Umbilical cord (tissue), 2 donors: ENCODE results near the gene ADCY1. TPM values are rescaled to one million over a fixed set of nuclear protein-coding genes. Genes with fewer than 3 reads are reported as not detected.

ENCODE experiments used
- DNase-seq: peaks from one replicate; pipeline ENCODE4 v3.0.0-alpha.2; 2015; ENCODE audit warnings: low spot score
- total RNA-seq: library from RNA; depleted of rRNA; stranded (reverse); fragments of >200 nt; gene quantifications from one replicate; pipeline ENCODE4 v1.2.3, GENCODE V29; 2014; ENCODE audit warnings: low replicate concordance; ENCODE audit not compliant: insufficient read depth

The ADCY1 gene
- total RNA-seq, 1 donor from 2014 or later = 4.6 TPM

DNA sequence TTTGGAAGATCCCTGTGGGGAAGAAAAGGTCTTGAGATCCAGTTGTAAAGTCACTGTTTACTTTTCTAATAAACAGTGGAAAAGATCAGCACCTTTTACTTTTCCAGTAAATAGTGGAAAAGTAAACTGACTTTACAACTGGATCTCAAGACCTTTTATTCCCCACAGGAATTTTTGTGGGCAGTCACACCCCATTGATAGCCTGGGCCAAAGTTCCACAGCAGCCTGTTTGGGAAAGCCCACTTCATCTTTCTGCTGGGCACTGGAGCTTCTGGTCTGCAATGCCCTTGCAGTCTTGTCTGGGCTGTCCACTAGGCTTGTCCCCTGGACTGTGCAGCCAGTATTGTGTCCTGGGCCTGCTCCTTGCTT is 50.2 kb downstream of the ADCY1 start:
- no peak for DNase-seq

DNA sequence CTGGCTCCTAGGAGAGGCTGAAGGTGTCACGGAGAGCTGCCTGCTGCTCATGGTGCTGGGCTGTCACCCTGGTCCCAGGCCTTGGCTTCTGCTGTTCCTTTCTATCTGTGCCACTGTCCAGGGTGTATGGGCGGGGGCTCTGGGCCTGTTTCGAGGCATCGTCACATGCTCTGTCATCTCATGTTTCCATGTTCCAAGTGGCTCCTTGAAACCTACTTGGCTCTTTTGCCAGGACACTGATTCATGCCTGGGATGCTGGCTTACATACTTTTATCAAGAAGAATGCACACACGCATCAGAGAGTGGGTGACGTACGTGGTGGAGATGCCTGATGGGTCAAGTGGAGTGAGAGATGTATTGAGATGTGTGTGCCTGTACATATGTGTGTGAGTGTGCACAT is 50.9 kb downstream of the ADCY1 start:
- DNase-seq = no peak

DNA sequence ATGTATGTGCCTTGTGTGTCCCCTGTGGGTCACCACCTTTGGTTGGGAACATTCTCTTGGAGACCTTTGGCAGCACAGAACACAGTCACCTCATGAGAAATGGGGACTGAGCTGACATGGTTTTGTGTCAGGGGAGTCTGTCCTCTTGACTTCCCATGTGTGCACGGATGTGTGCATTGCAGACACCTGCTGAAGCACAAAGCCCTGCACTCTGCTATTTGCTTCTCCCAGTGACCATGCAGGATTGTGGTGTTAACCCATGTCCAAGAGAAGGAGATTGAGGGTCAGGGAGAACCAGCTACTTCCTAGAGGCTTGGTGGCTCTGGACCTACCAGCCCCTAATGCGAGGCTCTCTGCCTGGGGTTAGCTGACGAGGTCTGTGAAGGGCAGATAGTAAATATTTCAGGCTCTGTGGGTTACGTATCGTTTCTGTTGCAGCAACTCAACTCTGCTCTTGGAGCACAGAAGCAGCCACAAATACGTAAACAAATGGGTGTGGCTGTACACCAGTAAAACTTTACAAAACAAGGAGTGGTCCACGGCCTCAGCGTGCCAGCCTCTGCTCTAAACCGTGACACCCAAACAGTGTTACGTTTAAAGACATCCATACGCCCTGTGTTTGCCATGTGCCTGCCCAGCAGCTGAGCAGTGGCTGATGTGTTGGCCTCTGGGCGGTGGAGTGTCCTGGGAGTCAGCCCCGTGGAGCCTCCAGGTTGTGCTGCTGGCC is 51.7 kb downstream of the ADCY1 start:
- no peak for DNase-seq

DNA sequence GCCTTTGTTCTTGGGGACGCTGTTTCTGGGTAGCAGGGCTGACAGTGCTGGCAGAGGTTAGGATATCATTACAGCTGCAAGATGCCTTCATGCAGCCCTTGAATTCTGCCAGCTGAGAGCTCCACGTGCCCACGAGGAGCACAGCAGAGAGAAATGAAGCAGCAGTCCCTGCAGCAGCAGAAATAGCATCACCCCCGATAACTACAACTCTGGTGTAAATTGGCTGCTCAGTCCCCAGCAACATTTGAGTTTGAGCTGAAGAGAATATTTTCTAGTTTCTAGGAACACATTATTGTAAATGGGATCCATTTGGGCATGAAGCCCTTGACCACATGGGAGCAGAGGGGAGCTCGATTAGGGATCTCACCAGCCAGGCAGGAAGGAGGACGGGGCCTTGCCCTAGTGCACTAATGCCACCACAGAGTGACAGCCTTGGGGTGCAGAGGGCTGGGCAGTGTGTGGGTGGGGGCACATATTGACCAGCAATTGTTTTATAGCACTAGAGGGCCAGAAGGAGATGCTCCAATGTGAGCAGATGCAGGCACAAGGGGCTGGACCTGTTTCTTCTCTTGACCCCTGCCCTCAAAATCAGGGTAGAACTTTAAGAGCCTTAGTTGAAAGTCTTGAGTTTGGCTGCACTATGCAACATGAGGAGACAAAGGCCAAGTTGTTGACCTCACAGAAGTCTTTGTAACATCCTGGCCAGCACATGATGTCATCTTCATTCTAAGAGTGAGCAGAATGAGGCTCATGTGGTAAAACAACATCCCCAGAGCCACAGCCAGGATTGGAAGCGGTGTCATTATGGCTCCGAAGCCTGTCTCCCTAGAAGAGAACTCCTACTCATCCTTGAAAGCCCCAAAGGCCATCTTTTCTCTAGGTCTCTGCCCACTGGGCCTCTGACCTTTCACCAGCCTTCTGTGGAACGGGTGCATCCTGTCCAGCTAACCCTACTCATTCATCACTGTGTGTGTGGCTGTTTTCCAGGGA is 52.6 kb downstream of the ADCY1 start:
- DNase-seq = no peak

DNA sequence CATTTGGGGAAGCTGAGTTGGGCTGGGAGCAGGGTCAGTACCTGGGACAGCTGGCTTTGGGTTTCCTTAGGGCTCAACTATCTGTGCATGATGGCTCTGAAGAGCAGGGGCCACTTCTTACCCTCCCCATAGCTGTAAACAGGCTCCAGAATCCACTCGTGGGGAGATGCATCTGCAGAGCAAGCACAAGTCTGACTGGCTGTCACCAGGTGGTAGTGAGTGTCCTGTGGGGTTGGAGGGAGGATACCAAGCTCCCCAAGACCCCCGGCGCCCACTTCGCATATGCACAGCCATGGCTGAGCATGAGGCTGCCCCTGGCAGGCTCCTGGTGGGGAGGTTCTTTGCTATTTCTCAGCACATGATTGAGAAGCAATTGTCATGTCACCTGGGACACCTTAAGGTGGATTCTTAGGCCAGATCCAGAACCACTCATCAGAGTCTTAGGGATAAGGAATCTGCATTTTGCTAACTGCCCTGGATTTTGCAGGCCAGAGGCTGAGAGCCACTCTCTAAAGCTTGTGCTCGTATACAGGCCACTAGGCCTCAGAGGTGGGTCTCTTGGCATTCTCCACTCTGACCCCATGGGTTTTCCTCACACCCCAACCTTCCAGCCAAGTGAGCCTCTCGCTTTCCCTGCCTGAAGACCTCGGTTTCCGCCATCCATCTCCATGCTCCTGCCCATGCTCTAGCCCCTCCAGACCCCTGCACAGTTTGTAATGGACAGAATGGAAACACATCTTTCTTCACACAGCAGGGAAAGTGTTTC is 53.7 kb downstream of the ADCY1 start:
- DNase-seq = no peak

DNA sequence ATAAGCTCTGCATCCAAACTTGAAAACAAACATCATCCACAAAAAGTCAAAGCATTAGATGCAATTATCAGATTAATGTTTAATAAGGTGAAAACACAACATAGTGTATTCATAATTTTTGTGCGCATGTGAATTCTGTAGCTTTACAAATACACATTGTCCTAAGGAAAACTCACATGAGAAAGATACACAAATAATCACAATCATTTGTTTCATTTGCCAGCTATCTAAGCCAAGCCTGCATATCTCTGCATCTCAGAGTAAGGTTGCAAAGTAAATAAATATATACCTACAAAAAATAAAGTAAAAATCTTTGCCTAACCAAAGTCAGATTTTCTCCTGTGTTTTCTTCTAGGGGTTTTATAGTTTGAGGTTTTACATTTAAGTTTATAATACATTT is 57.4 kb downstream of the ADCY1 start:
- no peak for DNase-seq

DNA sequence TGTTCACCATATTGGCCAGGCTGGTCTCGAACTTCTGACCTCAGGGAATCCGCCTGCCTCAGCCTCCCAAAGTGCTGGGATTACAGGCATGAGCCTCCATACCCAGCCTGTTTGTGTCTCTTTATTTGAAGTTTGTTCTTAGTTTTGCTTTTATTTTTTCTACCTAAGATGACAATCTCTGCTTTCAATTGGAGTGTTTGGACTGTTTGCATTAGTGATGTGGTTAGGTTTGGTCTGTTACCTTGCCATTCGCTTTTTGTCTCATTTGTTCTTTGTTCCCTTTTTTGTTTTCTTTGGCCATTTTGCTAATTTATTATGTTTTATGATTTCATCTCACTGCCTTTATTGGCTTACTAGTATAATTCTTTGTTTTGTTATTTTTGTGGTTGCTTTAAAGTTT is 62.6 kb downstream of the ADCY1 start:
- DNase-seq = no peak

DNA sequence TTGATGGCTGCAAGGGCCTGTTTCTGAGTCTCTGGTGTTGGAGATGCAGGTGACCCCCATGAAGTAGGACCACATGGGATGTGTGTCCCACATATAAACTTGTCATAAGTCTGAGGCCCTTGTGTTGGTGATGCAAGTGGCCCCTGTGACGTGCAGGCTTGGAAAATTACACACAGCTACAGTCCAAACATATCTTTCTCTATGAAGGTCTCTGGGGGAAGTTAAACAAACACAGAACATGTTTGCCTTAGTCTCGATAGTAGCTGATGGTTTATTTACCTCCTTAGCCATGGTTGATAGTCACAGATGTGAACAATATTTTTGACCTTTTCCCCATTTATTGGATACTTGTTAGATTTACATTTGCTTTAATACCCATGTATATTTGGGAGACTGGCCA is 64.7 kb downstream of the ADCY1 start:
- DNase-seq = no peak

DNA sequence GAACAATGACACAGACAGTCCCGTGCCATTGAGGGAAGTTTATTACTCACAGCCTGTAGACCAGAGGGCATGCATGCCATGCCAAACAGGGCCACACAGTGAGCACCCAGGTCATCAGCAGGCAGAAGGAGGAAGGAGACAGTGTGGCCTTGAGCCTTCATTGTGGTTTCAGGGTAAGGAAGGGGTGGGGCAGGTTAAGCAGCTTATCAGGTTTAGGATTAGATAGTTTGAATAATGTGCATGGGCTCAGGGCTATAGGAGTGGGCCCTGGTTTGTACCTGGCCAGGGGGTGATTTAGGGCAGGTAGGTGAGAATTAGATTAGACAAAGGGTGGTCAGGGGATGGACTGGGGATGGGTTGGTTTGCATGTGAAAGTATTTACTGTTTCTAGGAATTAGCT is 67.9 kb downstream of the ADCY1 start:
- DNase-seq = no peak

DNA sequence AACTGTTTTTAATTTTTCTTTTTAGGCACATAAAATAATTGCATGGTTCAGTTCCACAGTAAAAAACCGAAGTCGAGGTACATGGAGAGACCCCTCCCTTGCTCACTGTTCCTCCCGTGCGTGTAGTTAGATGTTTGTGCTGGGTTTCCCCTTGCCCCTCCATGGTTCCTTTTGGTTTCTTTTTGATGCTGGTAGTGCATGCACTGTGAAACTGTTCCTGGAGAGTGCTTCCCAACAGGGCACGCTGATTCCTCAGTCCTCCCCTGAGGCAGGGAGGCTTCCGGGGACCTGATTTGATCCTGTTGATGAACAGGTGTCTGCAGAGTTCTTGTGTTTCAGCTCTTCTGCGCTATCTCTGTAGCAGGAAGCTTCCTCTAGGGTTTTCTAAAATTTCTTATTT is 69.5 kb downstream of the ADCY1 start:
- DNase-seq = no peak

DNA sequence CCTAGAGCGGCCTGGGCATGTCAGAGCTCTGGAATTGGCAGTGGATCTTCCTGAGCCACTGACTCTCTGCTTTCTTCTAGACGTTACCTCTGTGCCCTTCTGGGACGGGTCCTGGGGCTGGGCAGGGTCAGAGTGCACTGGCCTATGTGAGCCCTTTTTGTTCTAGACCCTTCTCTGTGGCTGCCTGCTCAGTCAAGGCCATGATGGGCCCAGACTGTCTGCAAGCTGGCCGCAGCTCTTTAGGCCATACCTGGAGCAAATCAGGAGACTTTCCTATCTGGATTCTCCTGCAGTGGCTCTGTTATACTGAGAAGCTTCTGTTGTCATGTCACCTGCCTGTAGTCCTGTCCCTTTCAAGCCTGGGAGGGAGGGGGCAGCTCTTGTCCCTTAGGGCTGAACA is 70.1 kb downstream of the ADCY1 start:
- DNase-seq = no peak

DNA sequence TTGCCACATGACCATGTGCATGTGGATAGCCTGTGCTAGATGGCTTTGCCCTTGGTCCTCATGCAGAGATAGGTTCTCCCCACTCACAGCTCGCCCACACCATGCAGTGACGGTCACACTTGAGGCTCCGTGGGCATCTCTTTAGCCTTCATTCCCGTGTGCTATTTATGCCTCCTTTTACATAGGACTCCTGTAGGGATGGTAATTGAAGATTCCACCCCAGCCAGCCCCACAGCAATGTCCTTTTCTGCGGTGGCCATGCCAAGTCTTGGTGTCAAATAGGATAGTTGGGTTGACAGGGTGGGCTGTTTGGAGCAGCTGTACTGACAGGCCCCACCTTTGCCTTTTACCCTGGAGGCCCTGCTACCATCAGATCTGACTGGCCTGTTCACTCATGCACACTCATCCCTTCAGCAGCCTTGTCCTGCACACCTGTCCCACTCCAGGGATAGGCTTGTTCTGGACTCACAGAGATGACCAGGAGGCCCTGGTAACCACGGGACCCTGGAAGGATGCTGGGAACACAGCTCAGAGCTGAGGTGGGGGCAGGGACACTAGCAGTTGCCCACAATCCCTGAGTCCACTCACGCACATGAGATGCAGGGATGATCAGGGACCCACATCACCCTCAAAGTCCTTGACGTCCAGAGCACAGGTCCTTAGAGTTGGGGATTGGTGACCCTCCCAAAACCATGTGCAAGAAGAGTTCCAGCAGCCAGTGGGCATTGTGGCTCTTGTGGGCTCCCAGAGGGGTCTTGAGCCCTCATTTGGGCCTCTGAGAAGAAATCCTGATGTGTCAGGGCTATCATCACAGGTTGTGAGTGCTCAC is 71.2 kb downstream of the ADCY1 start:
- no peak for DNase-seq

DNA sequence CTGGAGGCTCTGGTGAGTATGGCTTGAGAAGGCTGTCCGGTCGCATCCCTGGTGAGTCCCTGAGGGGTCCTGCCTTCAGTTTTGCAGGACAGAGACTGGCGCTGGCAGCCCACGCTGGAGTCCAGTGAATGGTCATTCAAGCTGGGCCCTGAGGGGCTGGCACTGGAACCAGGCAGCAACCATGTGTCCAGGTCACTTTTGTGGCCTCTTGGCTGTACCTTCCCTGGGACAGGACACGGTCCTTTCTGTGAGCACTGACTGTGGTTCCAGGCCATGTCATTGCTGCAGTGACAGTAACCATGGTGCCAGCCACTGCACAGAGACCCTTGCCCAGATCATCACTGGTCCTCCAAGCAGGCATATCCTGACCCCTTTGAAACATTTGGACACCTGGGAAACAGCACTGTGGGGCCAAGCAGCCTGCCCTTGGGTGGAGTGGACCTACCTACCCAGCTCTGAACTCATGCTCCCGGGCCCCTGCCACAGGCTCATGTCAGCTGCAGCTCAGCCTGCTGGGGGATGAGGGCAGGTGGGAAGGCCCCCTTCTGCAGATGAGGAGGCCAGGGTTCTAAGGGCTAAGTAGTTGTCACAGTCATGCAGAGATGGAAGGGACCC is 72.1 kb downstream of the ADCY1 start:
- DNase-seq = no peak

DNA sequence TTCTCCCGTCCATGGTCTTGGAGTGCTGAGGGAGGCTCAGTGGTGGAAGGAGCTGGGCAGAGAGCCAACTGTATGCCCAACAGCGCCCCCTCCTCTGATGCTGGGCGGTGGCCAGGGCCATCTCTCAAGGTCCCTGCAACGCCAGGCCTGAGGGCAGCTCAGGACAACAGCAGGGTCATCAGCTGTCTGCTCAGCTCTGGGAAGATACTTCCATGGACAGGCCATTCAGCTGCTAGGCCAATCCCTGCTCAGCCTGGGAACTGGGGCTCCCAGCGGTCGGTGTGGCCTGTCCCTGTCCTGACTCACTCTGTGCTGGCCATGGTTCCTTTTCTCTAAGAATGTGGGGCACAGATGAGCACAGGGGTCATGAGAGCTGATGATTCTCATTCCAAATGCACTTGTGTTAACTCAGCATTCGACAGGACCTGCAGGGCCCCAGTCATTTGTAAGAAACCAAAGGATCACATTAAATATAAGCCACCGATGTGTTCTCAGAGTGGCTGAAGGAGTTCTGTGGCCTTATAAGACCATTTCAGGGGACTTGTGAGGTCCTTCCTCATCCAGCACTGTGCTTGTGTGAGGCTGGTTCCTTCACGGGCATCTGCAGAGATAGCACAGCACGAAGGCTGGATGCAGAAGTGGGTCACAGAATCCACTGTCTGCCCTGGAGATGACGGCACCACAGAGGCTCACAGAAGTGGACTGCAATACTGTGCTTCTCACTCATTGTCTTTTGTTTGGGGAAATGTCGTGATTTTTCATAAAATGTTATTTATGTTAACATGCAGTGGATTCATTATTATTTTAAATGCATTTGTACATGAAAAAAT is 73.0 kb downstream of the ADCY1 start:
- no peak for DNase-seq

DNA sequence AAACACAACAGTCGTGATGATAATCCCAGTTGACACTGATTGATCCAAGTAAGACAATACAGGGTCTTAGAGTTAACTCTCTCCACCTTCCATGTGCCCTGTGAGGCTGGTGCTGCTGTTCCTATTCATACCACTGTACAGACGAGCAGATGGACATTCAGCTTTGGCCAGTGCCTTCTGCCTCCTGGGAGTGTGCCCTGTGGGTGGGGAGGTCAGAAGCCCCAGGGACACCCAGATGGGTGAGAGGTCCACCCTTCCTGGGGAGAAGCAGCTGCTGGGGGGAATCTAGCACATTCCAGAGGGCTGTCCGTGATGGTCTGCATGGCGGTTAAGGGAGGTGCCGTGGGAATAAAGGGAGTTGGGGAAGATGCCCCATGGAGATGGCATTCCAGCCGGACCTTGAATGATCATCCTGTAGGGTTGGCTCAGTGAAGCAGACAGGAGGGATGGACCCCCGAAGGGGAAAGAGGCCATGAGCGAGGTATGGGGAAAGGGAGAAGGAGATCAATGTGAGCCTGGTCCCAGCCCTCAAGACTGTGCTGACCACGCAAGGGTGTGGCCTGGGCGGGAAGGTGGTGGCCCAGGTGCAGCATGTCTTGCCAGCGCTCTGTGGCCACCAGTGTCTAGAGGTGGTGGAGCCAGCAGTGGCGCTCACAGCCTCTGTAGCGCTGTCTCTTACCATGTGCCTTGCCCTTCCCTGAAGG is 74.0 kb downstream of the ADCY1 start:
- no peak for DNase-seq

DNA sequence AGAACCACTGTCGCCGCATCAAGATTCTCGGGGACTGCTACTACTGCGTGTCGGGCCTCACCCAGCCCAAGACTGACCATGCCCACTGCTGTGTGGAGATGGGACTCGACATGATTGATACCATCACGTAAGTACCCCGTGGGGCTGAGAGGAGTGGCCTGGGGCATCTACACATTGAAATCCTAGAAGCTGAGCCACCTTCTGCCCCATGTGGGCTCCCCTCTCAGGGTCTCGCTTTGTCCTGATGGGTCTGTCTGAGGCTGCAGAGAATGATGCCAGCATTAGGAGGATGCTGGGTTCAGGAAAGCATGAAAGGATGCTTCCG is 74.5 kb downstream of the ADCY1 start:
- no peak for DNase-seq

DNA sequence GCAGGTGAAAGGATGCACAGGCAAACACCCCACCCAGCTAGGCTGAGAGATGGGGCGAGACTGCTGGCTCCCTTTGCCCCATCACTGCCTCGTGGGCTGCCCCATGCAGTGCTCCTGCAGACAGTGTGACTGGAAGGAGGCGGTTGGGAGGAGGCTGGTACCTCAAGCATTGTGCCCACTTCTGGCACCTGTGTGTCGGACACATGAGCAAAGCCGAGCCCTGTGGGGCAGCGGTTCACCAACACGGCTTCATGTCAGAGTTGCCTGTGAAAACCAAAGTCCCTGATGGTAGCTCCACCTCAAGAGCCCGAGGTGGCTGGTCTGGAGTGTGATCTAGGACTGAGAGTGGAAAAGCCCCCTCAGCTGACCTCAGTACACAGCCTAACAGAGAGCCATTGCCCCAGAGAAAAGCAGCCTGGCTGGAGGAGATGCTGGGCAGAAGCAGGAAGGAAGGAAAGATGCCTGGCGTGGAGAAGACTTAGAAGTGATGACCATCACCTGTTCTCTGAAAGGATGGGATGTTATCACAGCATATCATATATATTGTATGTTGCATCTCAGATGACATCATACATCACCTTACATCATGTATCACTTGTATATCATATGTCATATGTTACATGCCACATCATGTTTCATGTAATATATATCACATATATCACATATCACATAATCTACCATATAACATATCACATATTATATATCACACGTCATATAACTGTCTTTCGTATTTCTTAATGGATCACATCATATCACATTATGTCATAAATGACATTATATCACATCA is 75.6 kb downstream of the ADCY1 start:
- no peak for DNase-seq
